Measurements from ENCODE around the gene ACACB.

The ACACB gene

GRCh38 chr12:109098651-109099050 is 17.7 kb upstream of the ACACB start:
- TF ChIP-seq CTCF (IDR thresholded peaks at IDR 0.05): no peak

GRCh38 chr12:109099431-109100020 is 16.9 kb upstream of the ACACB start:
- no peak for TF ChIP-seq CTCF (IDR thresholded peaks at IDR 0.05)

GRCh38 chr12:109100741-109101140 is 15.6 kb upstream of the ACACB start:
- no peak for TF ChIP-seq CTCF (IDR thresholded peaks at IDR 0.05)

GRCh38 chr12:109102491-109102890 is 13.9 kb upstream of the ACACB start:
- TF ChIP-seq CTCF (IDR thresholded peaks at IDR 0.05): no peak

GRCh38 chr12:109105176-109105575 is 11.2 kb upstream of the ACACB start:
- no peak for TF ChIP-seq CTCF (IDR thresholded peaks at IDR 0.05)

- TF ChIP-seq CTCF (IDR thresholded peaks at IDR 0.05): no peak
These were observed 6.5 kb upstream of the ACACB start for GRCh38 chr12:109109746-109110350.

- no peak for TF ChIP-seq CTCF (IDR thresholded peaks at IDR 0.05)
These were observed 5.3 kb upstream of the ACACB start for GRCh38 chr12:109110988-109111495.
